ENCODE measurements around the gene PP2D1.
"Not testable (repeated sequence)": the region's sequence is repeated elsewhere in the genome, so short reads cannot be mapped to it uniquely, and the experiment has no call there.

The PP2D1 gene

DNA sequence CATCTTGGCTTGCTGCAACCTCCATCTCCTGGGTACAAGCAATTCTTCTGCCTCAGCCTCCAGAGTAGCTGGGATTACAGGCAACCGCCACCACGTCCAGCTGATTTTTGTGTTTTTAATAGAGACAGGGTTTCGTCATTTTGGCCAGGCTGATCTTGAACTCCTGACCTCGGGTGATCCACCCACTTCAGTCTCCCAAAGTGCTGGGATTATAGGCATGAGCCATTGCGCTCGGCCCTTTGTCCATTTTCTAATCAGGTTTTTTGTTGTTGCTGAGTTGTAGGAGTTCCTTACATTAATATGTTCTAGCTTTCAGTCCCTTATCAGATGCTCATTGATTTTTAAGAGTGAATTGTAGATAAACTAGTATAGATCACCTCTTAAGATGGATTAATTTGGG, 44.9 kb downstream of the PP2D1 start:
- no peak for DNase-seq

DNA sequence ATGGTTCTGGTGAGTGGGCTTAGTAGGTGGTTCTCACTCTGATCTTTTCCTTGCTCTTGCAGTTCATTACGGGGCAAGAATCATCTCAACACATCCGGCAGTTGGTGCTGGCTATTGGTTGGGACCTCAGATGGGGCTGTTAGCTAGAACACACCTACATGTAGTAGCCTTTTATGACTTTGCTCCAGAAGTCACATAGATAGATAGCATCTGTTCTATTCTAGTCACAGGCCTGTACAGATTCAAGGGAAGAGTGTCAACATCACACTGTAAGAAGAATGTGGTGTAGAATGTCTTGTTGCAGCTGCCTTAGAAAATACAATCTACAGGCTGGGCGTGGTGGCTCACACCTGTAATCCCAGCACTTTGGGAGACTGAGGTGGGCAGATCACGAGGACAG, 50.1 kb downstream of the PP2D1 start:
- no peak for DNase-seq

DNA sequence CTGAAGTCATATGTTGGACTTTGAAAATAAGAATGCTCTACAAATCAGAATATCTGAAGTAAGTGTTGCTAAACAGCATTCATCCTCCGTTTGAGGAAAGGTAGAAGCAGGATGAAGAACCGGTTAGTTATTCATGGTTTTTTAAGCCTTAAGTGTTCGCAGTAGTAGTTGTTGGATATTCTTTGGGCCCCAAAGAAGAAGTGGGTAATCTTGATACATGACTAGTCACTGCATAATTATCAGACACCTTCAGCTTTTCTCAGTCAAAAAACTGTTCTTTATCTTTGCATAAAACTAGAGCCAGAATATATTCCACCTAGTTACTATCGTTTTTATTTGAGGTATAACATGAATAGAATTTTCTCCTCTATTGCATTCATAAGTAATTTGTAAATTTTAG, 51.4 kb downstream of the PP2D1 start:
- DNase-seq, result no peak

DNA sequence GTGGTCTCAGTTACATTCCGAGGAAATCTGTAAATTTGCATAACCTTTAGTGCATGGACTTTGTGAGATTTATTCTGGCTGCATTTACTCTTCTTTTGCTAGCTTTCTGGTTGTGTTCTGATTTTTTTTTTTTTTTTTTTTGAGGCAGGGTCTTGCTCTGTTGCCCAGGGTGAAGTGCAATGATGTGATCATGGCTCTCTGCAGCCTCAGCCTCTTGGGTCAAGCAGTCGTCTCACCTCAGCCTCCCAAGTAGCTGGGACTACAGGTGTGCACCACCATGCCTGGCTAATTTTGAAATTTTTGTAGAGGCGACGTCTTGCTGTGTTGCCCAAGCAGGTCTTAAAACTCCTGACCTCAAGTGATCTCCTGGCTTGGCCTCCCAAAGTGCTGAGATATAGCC, 52.6 kb downstream of the PP2D1 start:
- no peak for DNase-seq

DNA sequence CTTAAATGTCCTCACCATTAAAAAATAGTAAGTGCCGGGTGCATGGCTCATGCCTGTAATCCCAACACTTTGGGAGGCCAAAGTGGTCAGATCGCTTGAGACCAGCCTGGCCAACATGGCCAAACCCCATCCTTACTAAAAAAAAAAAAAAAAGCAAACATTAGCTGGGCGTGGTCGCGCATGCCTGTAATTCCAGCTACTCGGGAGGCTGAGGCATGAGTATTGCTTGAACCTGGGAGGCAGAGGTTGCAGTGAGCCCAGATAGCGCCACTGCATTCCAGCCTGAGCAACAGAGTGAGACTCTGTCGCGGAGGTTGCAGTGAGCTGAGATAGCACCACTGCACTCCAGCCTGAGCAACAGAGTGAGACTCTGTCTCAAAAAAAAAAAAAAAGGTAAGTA, 54.7 kb downstream of the PP2D1 start:
- DNase-seq, result not testable (repeated sequence)

DNA sequence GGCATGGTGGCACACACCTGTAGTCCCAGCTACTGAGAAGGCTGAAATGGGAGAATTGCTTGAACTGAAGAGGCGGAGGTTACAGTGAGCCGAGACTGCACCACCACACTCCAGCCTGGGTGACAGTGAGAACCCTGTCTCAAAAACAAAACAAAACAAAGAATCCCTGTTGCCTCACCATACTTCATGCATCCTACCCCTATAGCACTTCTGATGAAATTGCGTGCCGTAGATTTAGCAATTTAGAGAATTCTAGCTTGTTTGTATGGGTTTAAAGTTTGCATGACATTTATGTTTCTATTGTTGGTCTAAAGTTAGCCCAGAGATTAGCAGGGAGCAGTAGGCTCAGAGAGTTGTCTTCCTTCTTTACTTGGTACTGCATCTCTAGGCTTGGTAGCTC, 57.4 kb downstream of the PP2D1 start:
- no peak for DNase-seq

DNA sequence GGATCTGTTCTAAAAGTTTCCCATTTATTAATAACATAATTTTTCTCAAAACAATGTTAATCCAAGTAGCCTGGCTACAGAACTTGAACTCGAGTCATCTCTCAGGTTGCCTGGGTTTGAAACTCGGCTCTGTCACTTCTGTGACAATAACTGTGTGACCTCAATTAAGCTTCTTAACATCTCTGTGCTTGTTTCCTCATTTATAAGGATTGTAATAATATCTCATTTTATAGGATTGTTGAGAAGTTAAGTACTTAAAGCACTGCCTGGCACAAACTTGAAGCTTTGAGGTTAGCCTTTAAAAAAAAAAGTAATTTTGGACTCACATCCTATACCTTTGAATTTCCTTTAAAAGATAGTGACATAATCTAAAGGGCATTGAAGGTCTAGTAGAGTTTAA, 61.7 kb downstream of the PP2D1 start:
- no peak for DNase-seq

DNA sequence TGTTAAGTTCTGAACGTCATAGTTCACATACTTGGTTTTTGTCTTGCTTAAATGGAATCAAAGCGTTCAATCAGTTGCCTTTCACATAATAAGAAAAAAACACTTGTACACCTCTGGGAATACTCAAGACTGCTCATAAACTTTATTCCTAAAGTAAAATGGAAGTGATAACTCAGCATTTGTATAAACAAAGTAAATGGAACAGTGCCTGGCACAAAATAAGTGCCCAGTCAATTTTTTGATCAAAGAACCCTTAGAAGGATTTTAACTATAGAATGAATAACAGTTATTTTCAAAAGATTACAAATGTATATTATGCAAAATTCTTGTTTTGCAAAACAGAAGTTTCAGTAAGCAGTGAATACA, 63.9 kb downstream of the PP2D1 start:
- no peak for DNase-seq

DNA sequence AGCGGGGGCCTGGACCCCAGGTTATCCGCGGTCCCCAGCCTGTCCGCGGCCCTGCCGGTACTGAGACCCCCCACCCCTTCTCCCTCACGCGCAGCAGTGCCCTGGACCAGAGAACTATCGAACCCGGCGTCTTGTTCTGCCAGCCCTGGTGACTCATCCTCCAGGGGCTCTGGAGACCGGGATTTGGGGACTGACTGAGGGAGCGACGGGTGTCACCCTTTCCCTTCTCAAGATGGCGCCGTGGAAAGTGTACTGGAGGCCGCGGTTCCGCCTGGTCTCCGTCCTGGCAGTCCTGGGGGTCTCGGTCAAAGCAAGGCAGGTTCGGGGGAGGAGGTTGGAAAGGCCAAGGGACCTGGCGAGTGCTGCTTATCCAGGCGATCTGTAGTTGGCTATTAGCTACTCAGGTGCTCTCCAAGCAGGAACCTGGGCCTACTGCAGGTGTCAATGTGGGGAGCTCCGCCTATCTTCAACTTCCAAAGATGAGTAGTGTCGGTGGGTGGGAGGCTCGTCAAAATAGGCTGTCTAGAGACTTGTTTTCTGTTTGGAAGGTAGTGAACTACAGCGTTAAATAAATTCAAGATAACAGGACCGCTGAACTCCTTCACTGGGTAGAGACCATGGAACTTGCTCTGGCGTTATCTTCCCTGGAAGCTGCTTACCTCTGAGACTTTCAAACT, 64.4 kb downstream of the PP2D1 start:
- DNase-seq, result peak; percentile 49 to 50

DNA sequence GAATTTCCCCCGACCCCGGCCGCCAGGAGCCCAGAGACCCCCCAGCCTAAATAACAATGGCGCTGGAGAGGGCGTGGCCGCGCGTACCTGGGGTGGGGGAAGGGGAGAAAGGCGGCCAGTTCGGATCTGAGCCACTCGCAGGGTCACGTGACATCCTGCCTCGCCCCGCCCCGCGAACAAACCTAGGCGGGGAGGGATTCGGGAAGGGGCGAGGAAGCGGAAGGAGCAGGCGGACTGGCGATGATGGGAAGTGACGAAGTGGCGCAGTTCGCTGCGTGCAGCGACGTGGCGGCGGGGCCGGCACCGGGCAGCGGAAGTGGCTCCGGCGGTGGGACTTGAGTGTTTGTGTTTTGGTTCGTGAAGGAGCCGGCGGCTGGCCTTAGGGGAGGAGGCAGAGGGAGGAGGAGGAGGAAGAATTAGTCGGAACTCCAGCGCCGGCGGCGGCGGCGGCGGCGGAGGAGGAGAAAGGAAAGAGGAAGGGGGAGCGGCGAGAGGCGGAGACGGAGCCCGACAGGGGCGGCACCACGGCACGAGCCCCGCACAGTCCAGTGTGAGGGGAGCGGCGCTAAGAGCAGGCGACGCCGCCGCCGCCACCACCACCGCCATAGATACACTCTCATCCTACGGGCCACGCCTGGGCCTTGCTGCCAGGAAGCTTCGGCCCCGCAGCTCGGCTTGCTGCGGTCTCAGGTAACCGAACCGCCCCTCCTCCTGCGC, 65.1 kb downstream of the PP2D1 start, which contains the start of gene RAB5A:
TSS of gene RAB5A (plus strand) at position 266 of the 717 bp plus-strand sequence. CDS start 3,802 bp downstream, outside the sequence.
- peak; percentile 95 to 96 for DNase-seq

DNA sequence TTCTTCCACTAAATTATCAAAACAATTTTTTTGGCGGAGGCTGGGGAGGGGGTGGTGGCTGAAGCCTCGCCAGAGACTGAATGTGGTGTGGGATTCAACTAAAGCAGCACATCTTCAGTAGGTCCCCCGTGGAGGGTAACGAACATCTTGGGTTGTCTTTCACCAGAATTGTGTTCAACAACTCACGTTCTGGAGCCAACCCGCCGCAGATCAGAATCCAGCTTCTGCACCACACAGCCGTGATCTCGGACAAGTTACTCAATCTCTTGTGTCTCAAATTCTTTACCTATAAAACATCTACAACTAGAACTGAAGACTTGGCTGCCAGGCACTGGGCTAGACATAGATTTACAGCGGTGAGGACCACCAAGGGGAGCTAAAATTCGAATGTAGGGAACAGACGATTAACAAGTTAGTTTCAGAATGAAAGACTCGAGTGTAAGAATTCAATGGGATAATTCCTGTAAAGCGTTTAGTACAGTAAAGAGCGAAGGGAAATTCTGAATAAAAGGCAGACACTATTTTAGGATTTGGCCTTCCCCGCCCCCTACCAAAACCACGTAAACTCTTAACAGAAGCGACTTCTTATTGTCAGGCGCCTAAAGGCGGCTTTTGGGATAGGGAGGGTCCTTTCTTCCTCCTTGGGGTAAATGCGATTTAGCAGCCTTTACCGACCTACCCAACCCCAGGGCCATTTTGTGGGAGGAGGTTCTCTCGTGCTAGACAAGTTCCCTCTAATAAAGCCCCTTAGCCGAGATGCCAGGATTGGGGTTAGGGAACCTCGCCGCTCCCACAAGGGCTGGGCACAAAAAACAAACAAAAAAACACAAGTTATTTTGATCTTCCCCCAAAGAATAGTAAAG, 65.9 kb downstream of the PP2D1 start:
- no peak for DNase-seq

DNA sequence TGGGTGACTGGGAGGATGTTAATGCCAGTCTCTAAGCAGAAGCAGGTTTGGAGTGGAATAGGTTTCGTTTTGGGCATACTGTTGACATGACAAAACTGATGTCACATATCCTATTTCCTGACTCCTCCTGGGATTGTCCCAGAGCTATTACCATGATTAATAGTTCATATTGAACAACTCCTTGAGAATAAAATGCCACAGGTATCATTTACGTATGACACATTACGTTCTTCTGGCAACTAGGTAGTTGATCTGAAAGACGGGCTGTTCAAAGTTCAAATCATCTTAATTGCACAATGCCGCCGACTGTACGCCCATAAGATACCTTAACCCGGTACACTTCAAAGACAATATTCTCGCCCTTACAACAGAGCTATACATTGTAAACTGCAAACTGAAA, 66.5 kb downstream of the PP2D1 start:
- DNase-seq, result no peak

DNA sequence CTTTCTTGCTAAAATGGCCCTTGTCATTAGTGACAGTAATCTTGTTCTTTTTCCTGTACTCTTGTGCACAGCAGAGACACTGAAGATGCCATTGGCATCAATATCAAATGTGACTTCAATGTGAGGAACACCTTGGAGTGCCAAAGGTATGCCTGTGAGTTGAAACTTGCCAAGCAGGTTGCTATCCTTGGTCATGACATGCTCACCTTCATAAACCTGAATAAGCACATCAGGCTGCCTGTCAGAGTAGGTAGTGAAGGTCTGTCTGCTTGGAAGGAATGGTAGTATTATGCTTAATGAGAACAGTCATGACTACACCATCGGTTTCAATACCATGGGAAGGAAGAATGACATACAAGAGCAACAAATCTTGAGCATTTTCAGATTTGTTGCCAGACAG, 71.4 kb downstream of the PP2D1 start:
- DNase-seq, result no peak

DNA sequence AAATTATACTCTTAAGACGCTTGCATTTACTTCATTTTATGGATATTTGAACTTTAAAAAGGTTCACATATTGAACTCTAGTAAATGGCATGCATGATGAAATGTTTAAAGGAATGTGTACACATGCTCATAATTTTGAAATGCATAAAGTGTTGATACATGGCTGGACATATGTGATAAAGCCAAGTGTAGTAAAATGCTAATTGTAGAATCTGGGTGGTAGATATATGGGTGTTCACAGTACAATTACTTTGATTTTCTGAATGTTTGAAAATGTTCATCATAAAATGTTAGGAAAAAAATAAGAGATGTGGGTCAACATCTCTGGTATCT, 73.8 kb downstream of the PP2D1 start:
- DNase-seq, result no peak

DNA sequence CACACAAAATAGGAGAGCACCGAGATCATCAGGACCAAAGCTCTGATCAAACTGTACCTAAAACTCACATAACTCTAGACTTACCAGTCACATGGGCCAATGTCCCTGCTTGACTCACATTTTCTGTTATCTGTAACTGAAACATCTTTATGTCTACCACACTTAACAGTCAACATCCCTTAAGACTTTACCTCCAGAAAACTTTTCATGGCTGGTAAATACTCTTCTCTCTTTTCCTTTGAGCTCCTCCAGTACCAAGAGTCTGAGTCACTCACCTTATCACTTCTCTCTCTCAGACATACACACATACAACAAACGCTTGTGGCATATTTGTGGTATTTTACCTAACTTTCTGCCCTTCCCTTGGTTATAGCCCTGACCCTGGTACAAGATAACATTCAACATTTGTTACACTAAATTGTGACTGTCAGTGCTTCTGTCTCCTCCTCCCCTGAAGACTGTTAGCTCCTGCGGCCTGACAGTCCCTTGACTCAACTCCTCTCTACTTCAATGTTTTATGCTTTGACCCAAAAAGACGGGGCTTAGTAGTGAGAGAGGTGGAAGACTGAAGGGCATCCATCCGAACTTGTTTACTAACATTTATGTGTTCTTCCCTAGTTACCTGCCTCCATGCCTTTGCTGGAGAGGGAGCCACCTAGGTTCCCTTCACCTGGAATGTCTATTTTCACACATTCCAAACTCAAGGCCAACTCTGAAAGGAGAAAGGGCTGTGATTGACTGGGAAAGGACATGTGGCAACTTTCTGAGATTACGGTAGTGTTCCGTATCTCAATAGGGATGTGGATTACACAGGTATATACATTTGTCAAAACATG, 74.4 kb downstream of the PP2D1 start:
- no peak for DNase-seq

Data from activated CD4-positive, alpha-beta T cell treated with anti-CD3 and anti-CD28 coated beads, Interleukin-2, amount 50 U/mL, for 4 hours (primary cell).